Endothelial cell of umbilical vein (primary cell): Measurements from ENCODE around the gene C1orf167.

Source experiments
- CTCF ChIP-seq, 2 donors: IDR thresholded peaks; 1 replicate in 1 of 2; 2 replicates in 1 of 2; pipeline ENCODE4 v1.5.1; 2011; ENCODE audit warnings: low read length in 2 of 2, mild to moderate bottlenecking in 2 of 2, moderate library complexity in 2 of 2, control low read depth in 1 of 2, inconsistent platforms in 1 of 2, low read depth in 1 of 2; ENCODE audit not compliant: insufficient read depth in 1 of 2; ENCODE audit errors: extremely low read depth in 1 of 2
- EZH2 ChIP-seq: IDR thresholded peaks from 2 replicates; pipeline ENCODE4 v1.6.1; 2012; ENCODE audit warnings: borderline replicate concordance, low read depth, mild to moderate bottlenecking, moderate library complexity, low read length, inconsistent platforms; ENCODE audit not compliant: severe bottlenecking
- JUN ChIP-seq: IDR thresholded peaks from 2 replicates; pipeline ENCODE4 v1.6.1; 2011; ENCODE audit warnings: borderline replicate concordance, low read depth; ENCODE audit not compliant: insufficient read length, insufficient read depth
- POLR2A ChIP-seq: IDR thresholded peaks from 2 replicates; pipeline ENCODE4 v1.6.1; 2012; ENCODE audit warnings: low read depth, mild to moderate bottlenecking, control low read depth, low read length
- POLR2AphosphoS5 ChIP-seq: IDR thresholded peaks from 2 replicates; pipeline ENCODE4 v1.6.1; 2012; ENCODE audit warnings: low read depth, mild to moderate bottlenecking, control low read depth, low read length, moderate library complexity; ENCODE audit not compliant: insufficient read depth

GRCh38 chr1:11831945-11832725 lies 70.1 kb downstream of the C1orf167 start:
- no peak for TF ChIP-seq CTCF (IDR thresholded peaks at IDR 0.05; ENCODE audit: extremely low read depth in 1 of 2, insufficient read depth in 1 of 2, low read depth in 1 of 2, low read length in 2 of 2)
- TF ChIP-seq POLR2AphosphoS5: no peak
- TF ChIP-seq POLR2A: no peak
- no peak for TF ChIP-seq JUN
- TF ChIP-seq EZH2: no peak
